Activated T-helper 2 cell treated with anti-CD3 and anti-CD28 coated beads, Interferon-gamma antibody, Interleukin-2, Interleukin-4, amounts not matched to agents 10 μg/mL and 5 μg/mL and 100 μg/mL, durations not matched to agents 14 hours and 24 hours and 36 hours (primary cell): ENCODE results near the gene HAND1. TPM values are rescaled to one million over a fixed set of nuclear protein-coding genes. Genes with fewer than 3 reads are reported as not detected.
"Not testable (repeated sequence)": the region's sequence is repeated elsewhere in the genome, so short reads cannot be mapped to it uniquely, and the experiment has no call there.

Experiments used
- DNase-seq: peaks from one replicate; pipeline ENCODE4 v3.0.0; 2021; ENCODE audit warnings: low spot score
- H3K27ac Mint-ChIP-seq: one replicate; pipeline ENCODE4 v1.8.0; 2021; ENCODE audit warnings: mixed read lengths
- H3K27me3 Mint-ChIP-seq: one replicate; pipeline ENCODE4 v1.8.0; 2021; ENCODE audit warnings: low read depth, mixed read lengths
- H3K36me3 Mint-ChIP-seq: one replicate; pipeline ENCODE4 v1.8.0; 2021; ENCODE audit warnings: low read depth, mixed read lengths
- H3K4me1 Mint-ChIP-seq: one replicate; pipeline ENCODE4 v1.8.0; 2021; ENCODE audit warnings: low read depth, mixed read lengths
- H3K4me3 Mint-ChIP-seq: one replicate; pipeline ENCODE4 v1.8.0; 2021; ENCODE audit warnings: low read depth, mild to moderate bottlenecking, moderate library complexity, mixed read lengths
- H3K9me3 Mint-ChIP-seq: one replicate; pipeline ENCODE4 v1.8.0; 2021; ENCODE audit warnings: mixed read lengths
- intact Hi-C: fragments of 100-400 bp; cut with micrococcal nuclease; formaldehyde crosslinking; loops from one replicate; pipeline ENCODE4 v1.15.1; 2023
- total RNA-seq: library from RNA; stranded (reverse); gene quantifications from 2 replicates; pipeline ENCODE4 v1.2.3, GENCODE V29; 2022

Gene HAND1
- total RNA-seq, 1 donor from 2014 or later = not detected

GRCh38 chr5:154517181-154517580, 39.2 kb upstream of the HAND1 start:
- no peak overlapping the region for H3K4me3 Mint-ChIP-seq
- H3K27me3 Mint-ChIP-seq = peaks cover 36% of the 10 kb centered on the region
- H3K36me3 Mint-ChIP-seq = no peaks in the 10 kb centered on the region
- intact Hi-C loops = no loop called here
- H3K9me3 Mint-ChIP-seq = no peaks in the 10 kb centered on the region
- DNase-seq = no peak
- peaks cover 14% of the 10 kb centered on the region for H3K4me1 Mint-ChIP-seq
- no peak overlapping the region for H3K27ac Mint-ChIP-seq

- no peaks in the 10 kb centered on the region for H3K36me3 Mint-ChIP-seq
- H3K27me3 Mint-ChIP-seq = peaks cover 34% of the 10 kb centered on the region
- peaks cover 14% of the 10 kb centered on the region for H3K4me1 Mint-ChIP-seq
- DNase-seq = no peak
- H3K9me3 Mint-ChIP-seq = no peaks in the 10 kb centered on the region
- H3K4me3 Mint-ChIP-seq = no peak overlapping the region
- H3K27ac Mint-ChIP-seq = no peak overlapping the region
- intact Hi-C loops = no loop called here
These were observed 38.4 kb upstream of the HAND1 start for GRCh38 chr5:154516475-154516874.

GRCh38 chr5:154515488-154515887, 37.5 kb upstream of the HAND1 start:
- peaks cover 26% of the 10 kb centered on the region for H3K27me3 Mint-ChIP-seq
- not testable (repeated sequence) for DNase-seq, H3K27ac Mint-ChIP-seq, H3K9me3 Mint-ChIP-seq, H3K36me3 Mint-ChIP-seq, H3K4me3 Mint-ChIP-seq
- intact Hi-C loops = loop anchor here (2.0 kb wide), 1 partner anchor 29 kb away; no protein-coding TSS in a partner anchor
- H3K4me1 Mint-ChIP-seq = peaks cover 14% of the 10 kb centered on the region

- H3K36me3 Mint-ChIP-seq = no peaks in the 10 kb centered on the region
- no peak overlapping the region for H3K4me3 Mint-ChIP-seq
- H3K9me3 Mint-ChIP-seq = no peaks in the 10 kb centered on the region
- peaks cover 14% of the 10 kb centered on the region for H3K4me1 Mint-ChIP-seq
- H3K27me3 Mint-ChIP-seq = peaks cover 23% of the 10 kb centered on the region
- no peak for DNase-seq
- H3K27ac Mint-ChIP-seq = no peak overlapping the region
- intact Hi-C loops = loop anchor here (2.0 kb wide), 1 partner anchor 28 kb away; no protein-coding TSS in a partner anchor
These were observed 36.3 kb upstream of the HAND1 start for GRCh38 chr5:154514331-154514730.

- Mint-ChIP-seq H3K27me3 (peaks cover 26% of the 10 kb centered on the region), H3K4me3 (no peak overlapping the region), H3K36me3 (no peaks in the 10 kb centered on the region), H3K27ac (no peak overlapping the region), H3K9me3 (no peaks in the 10 kb centered on the region), H3K4me1 (peaks cover 14% of the 10 kb centered on the region)
- no peak for DNase-seq
- intact Hi-C loops = loop anchor here (2.0 kb wide), 1 partner anchor 27 kb away; no protein-coding TSS in a partner anchor
These were observed 35.6 kb upstream of the HAND1 start for GRCh38 chr5:154513669-154514084.

- peaks cover 28% of the 10 kb centered on the region for H3K27me3 Mint-ChIP-seq
These were observed 34.0 kb upstream of the HAND1 start for GRCh38 chr5:154511984-154512383.

GRCh38 chr5:154509784-154510555, 31.9 kb upstream of the HAND1 start:
- H3K36me3 Mint-ChIP-seq = no peaks in the 10 kb centered on the region
- H3K4me3 Mint-ChIP-seq = no peak overlapping the region
- no peaks in the 10 kb centered on the region for H3K9me3 Mint-ChIP-seq
- peaks cover 14% of the 10 kb centered on the region for H3K4me1 Mint-ChIP-seq
- DNase-seq = no peak
- H3K27ac Mint-ChIP-seq = no peak overlapping the region
- peaks cover 28% of the 10 kb centered on the region for H3K27me3 Mint-ChIP-seq
- intact Hi-C loops = no loop called here

More at GRCh38 chr5:154511984-154512383, 34.0 kb upstream of the HAND1 start:
- H3K4me3 Mint-ChIP-seq = no peak overlapping the region
- intact Hi-C loops = no loop called here
- no peaks in the 10 kb centered on the region for H3K9me3 Mint-ChIP-seq
- H3K4me1 Mint-ChIP-seq = peaks cover 14% of the 10 kb centered on the region
- no peak for DNase-seq
- H3K27ac Mint-ChIP-seq = no peak overlapping the region
- H3K36me3 Mint-ChIP-seq = no peaks in the 10 kb centered on the region

- intact Hi-C loops = no loop called here
- Mint-ChIP-seq H3K4me3 (no peak overlapping the region), H3K9me3 (no peaks in the 10 kb centered on the region), H3K36me3 (no peaks in the 10 kb centered on the region), H3K4me1 (peaks cover 2% of the 10 kb centered on the region), H3K27me3 (peaks cover 19% of the 10 kb centered on the region), H3K27ac (no peak overlapping the region)
- no peak for DNase-seq
These were observed 30.1 kb upstream of the HAND1 start for GRCh38 chr5:154508114-154508513.

- intact Hi-C loops = no loop called here
- peaks cover 23% of the 10 kb centered on the region for H3K27me3 Mint-ChIP-seq
- no peak overlapping the region for H3K27ac Mint-ChIP-seq
These were observed 28.7 kb upstream of the HAND1 start for GRCh38 chr5:154506716-154507080.

GRCh38 chr5:154506049-154506715, 28.2 kb upstream of the HAND1 start:
- no peak overlapping the region for H3K27ac Mint-ChIP-seq
- no peak for DNase-seq
- H3K4me3 Mint-ChIP-seq = no peak overlapping the region
- no peaks in the 10 kb centered on the region for H3K9me3 Mint-ChIP-seq
- intact Hi-C loops = no loop called here
- H3K4me1 Mint-ChIP-seq = peaks cover 2% of the 10 kb centered on the region
- H3K36me3 Mint-ChIP-seq = no peaks in the 10 kb centered on the region
- H3K27me3 Mint-ChIP-seq = peaks cover 26% of the 10 kb centered on the region

More at GRCh38 chr5:154506716-154507080, 28.7 kb upstream of the HAND1 start:
- Mint-ChIP-seq H3K9me3 (no peaks in the 10 kb centered on the region), H3K36me3 (no peaks in the 10 kb centered on the region), H3K4me3 (no peak overlapping the region), H3K4me1 (peaks cover 2% of the 10 kb centered on the region)
- DNase-seq = no peak

GRCh38 chr5:154505567-154505966, 27.5 kb upstream of the HAND1 start:
- no peaks in the 10 kb centered on the region for H3K9me3 Mint-ChIP-seq
- H3K4me3 Mint-ChIP-seq = no peak overlapping the region
- DNase-seq = no peak
- peaks cover 28% of the 10 kb centered on the region for H3K27me3 Mint-ChIP-seq
- peaks cover 3% of the 10 kb centered on the region for H3K4me1 Mint-ChIP-seq
- H3K27ac Mint-ChIP-seq = no peak overlapping the region
- intact Hi-C loops = no loop called here
- H3K36me3 Mint-ChIP-seq = no peaks in the 10 kb centered on the region

- intact Hi-C loops = no loop called here
- Mint-ChIP-seq H3K27me3 (peaks cover 30% of the 10 kb centered on the region), H3K36me3 (no peaks in the 10 kb centered on the region), H3K9me3 (no peaks in the 10 kb centered on the region), H3K27ac (no peak overlapping the region), H3K4me3 (no peak overlapping the region), H3K4me1 (peaks cover 3% of the 10 kb centered on the region)
- no peak for DNase-seq
These were observed 25.6 kb upstream of the HAND1 start for GRCh38 chr5:154503698-154504039.

- Mint-ChIP-seq H3K36me3 (no peaks in the 10 kb centered on the region), H3K27me3 (peaks cover 35% of the 10 kb centered on the region), H3K4me1 (peaks cover 3% of the 10 kb centered on the region), H3K4me3 (no peak overlapping the region), H3K9me3 (no peaks in the 10 kb centered on the region), H3K27ac (no peak overlapping the region)
- DNase-seq = no peak
- intact Hi-C loops = no loop called here
These were observed 24.2 kb upstream of the HAND1 start for GRCh38 chr5:154502180-154502579.
